Heart left ventricle (tissue), 16 donors: ENCODE data around the gene DLD. TPM values are rescaled to one million over a fixed set of nuclear protein-coding genes. Genes with fewer than 3 reads are reported as not detected.
A peak's percentile ranks its signal among the peaks of the same experiment; 100 is the strongest.

ENCODE experiments used
- ATAC-seq, 4 donors: fragments of 200-7000 bp; cut with Tn5 transposase; one replicate each; pipeline ENCODE4 v1.9.1; 2020 to 2022; ENCODE audit warnings: moderate library complexity in 4 of 4, mild to moderate bottlenecking in 3 of 4, moderate number of reproducible peaks in 1 of 4
- DNase-seq, 5 donors: peaks; one replicate each; pipeline ENCODE4 v3.0.0-alpha.2; 2020
- H3K27ac ChIP-seq, 12 donors: fragments of 200-600 bp; sonication (generic) in 4 of 12; one replicate each; pipeline versions ENCODE4 v1.5.0 to v1.8.0; 2016 to 2022; ENCODE audit warnings: mild to moderate bottlenecking in 2 of 12
- H3K27me3 ChIP-seq, 9 donors: fragments of 200-600 bp; sonication (generic) in 2 of 9; one replicate each; pipeline versions ENCODE4 v1.5.1 to v1.8.0; 2016 to 2022; ENCODE audit warnings: mild to moderate bottlenecking in 3 of 9
- H3K36me3 ChIP-seq, 9 donors: fragments of 200-600 bp; sonication (generic) in 2 of 9; one replicate each; pipeline versions ENCODE4 v1.5.0 to v1.8.0; 2018 to 2022; ENCODE audit warnings: mild to moderate bottlenecking in 2 of 9
- H3K4me1 ChIP-seq, 12 donors: fragments of 200-600 bp; sonication (generic) in 4 of 12; one replicate each; pipeline versions ENCODE4 v1.5.0 to v1.8.0; 2016 to 2022; ENCODE audit warnings: mild to moderate bottlenecking in 3 of 12
- H3K4me3 ChIP-seq, 12 donors: fragments of 200-600 bp; sonication (generic) in 4 of 12; one replicate each; pipeline versions ENCODE4 v1.5.0 to v1.8.0; 2017 to 2022; ENCODE audit warnings: mild to moderate bottlenecking in 9 of 12, moderate library complexity in 4 of 12
- H3K9me3 ChIP-seq, 12 donors: fragments of 200-600 bp; sonication (generic) in 4 of 12; one replicate each; pipeline versions ENCODE4 v1.5.0 to v1.8.0; 2016 to 2022; ENCODE audit warnings: mild to moderate bottlenecking in 1 of 12
- CTCF ChIP-seq, 12 donors: fragments of 200-600 bp; sonication (generic) in 4 of 12; IDR thresholded peaks; one replicate each; pipeline versions ENCODE4 v1.5.0 to v1.8.0; 2018 to 2022; ENCODE audit warnings: antibody characterized with exemption in 12 of 12, mild to moderate bottlenecking in 5 of 12
- POLR2A ChIP-seq, 2 donors: fragments of 450-650 bp; IDR thresholded peaks; one replicate each; pipeline ENCODE4 v1.6.1; 2017; ENCODE audit warnings: antibody characterized with exemption in 2 of 2, mild to moderate bottlenecking in 2 of 2, moderate library complexity in 2 of 2
- WGBS, 4 donors: extraction: QIAGEN DNeasy Blood & Tissue Kit in 2 of 4; methylation state at CpG; one replicate each; pipeline versions ENCODE4 v1.1.5 to v1.1.7; 2013 to 2018; 5-methylcytosine and 5-hydroxymethylcytosine counted together
- intact Hi-C, 10 donors: fragments of 100-400 bp; cut with DNase I; formaldehyde crosslinking; loops; one replicate each; pipeline versions ENCODE4 v1.11.1 to v1.14.2; 2022
- polyA plus RNA-seq, 2 donors: library from polyadenylated mRNA; stranded (reverse); fragments of 200-250 nt; gene quantifications; one replicate each; pipeline ENCODE4 v1.2.3, GENCODE V29; 2013
- total RNA-seq, 9 donors: library from RNA; depleted of rRNA in 2 of 9; stranded (reverse); fragments of >200 nt in 2 of 9; fragmentation: NEBNext Ultra II Directional in 3 of 9; extraction: Animal tissue kit (Norgen Biotek cat#: 25700) in 3 of 9; gene quantifications; one replicate each; pipeline versions ENCODE4 v1.1.0 to v1.2.4, GENCODE V29; 2016 to 2023
- donor health status: ischemic (EF 13 %, LVEDD 7.1; RV severe dilation, severe dysfunction).
- donor health status: healthy with polysubstance abuse.
- donor health status: DM: no; HTN: yes; CAD: no.
- donor health status: DM: no; HTN: no; CAD: no.
- donor health status: ischemic (EF 25% LVEDD 6.9; RV normal size, moderate dysfunction).
- donor health status: ischemic (EF 25% LVEDD 5.7; RV mildly dilated, moderate dysfunction).
- donor health status: healthy.
- donor health status: DM: yes; HTN: yes; CAD: no.
- donor health status: ischemic (EF 35%, LVEDD 5.7; RV mildly dilated, moderate dysfunction).
- donor health status: nonischemic (EF 11% LVEDD 7.7; RV severe dilation, severe dysfunction).
- donor health status: DM: yes; HTN: yes; CAD: no.
- donor health status: PGD.
- donor health status: ischemic (EF 29% LVEDD 5.4; RV normal size, mild dysfunction).
- donor health status: nonischemic (EF 23%, LVEDD 6.1; RV moderate dilation, normal function).

The DLD gene
- total and polyA plus RNA-seq, 11 donors, result 55.3 to 426 (median 276) TPM

DNA sequence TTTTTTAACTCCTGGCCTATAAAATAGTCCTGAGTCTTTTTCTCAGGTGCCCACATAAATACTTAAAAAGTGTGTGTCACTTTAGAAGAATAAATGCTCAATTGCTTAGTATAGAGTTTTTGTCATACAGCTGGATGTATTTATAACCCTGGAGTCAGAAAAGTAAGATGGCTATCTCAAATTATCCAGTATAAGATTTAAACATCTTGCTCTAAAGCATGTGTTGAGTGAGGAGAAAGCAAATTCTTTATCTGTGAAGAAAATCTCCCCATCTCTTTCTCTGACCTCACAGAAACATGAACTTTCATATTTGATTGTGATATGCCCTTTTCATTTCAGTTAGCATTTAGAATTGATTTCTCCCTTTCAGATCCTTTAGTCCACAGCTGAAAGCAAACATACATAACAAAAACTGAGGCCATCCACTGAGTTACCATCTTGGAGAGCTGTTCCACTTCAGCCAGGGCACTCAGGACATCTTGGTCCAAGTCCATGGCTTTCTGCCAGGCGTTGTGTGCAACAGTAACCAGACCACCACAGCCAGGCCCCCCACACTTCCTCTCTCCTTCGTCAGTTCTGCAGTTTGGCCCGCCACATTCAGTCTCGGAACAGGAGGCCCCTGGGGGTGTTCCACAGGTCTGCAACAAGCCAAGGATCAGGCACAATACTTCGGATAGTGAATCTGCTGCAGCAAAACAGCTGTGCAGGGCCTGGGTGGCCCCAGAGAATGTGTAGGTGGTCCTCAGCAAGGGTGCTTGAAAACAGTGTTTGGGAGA lies 40.9 kb downstream of the DLD start:
- DNase-seq (peak in 3 of 5 donors; percentile 51 to 62 (median 59)), ATAC-seq (peak; percentile 42 to 60 (median 44))
- H3K27ac ChIP-seq, result peak overlapping the region in 7 of 12 donors; percentile 1 to 85 (median 40)
- peaks cover 0 to 100% (median 89%) of the 10 kb centered on the region in 9 donors for H3K36me3 ChIP-seq
- WGBS, 4 donors, result 17 to 41% (median 27%) methylated on average over 5 of the region's 5 CpGs
- no peaks in the 10 kb centered on the region for H3K27me3 ChIP-seq
- H3K4me3 ChIP-seq, result no peak overlapping the region
- intact Hi-C loops, result loop anchor here in 1 of 10 donors (10.0 kb wide), 1 partner anchor 213 kb away; no protein-coding TSS in a partner anchor
- no peaks in the 10 kb centered on the region for H3K9me3 ChIP-seq
- no peak for TF ChIP-seq POLR2A (IDR thresholded peaks at IDR 0.05)
- H3K4me1 ChIP-seq, result peaks cover 0 to 32% (median 11%) of the 10 kb centered on the region in 12 donors

- peaks cover 0 to 41% (median 14%) of the 10 kb centered on the region in 12 donors for H3K4me1 ChIP-seq
- H3K9me3 ChIP-seq, result no peaks in the 10 kb centered on the region
- no peak for DNase-seq
- TF ChIP-seq POLR2A (IDR thresholded peaks at IDR 0.05) (no peak), CTCF (IDR thresholded peaks at IDR 0.05) (no peak)
- 58 to 70% (median 64%) methylated on average over 2 of the region's 2 CpGs for WGBS, 4 donors
- H3K36me3 ChIP-seq, result peaks cover 0 to 97% (median 80%) of the 10 kb centered on the region in 9 donors
- H3K4me3 ChIP-seq, result no peak overlapping the region
- peak overlapping the region in 6 of 12 donors; percentile 1 to 85 (median 27) for H3K27ac ChIP-seq
- no peaks in the 10 kb centered on the region for H3K27me3 ChIP-seq
- intact Hi-C loops, result loop anchor here in 1 of 10 donors (10.0 kb wide), 1 partner anchor 212 kb away; no protein-coding TSS in a partner anchor
- no peak for ATAC-seq
These were observed 41.8 kb downstream of the DLD start for GRCh38 chr7:107932805-107933204.

GRCh38 chr7:107933386-107934013 lies 42.5 kb downstream of the DLD start:
- ATAC-seq, result no peak
- Histone ChIP-seq H3K4me1 (peaks cover 0 to 48% (median 21%) of the 10 kb centered on the region in 12 donors), H3K36me3 (peaks cover 0 to 92% (median 75%) of the 10 kb centered on the region in 9 donors), H3K27ac (peak overlapping the region in 5 of 12 donors; percentile 5 to 85 (median 33)), H3K27me3 (no peaks in the 10 kb centered on the region), H3K9me3 (no peaks in the 10 kb centered on the region), H3K4me3 (no peak overlapping the region)
- intact Hi-C loops, result loop anchor here in 1 of 10 donors (10.0 kb wide), 1 partner anchor 211 kb away; no protein-coding TSS in a partner anchor
- 51 to 63% (median 55%) methylated on average over 6 of the region's 6 CpGs for WGBS, 4 donors
- no peak for DNase-seq
- no peak for TF ChIP-seq CTCF (IDR thresholded peaks at IDR 0.05)
- no peak for TF ChIP-seq POLR2A (IDR thresholded peaks at IDR 0.05)

DNA sequence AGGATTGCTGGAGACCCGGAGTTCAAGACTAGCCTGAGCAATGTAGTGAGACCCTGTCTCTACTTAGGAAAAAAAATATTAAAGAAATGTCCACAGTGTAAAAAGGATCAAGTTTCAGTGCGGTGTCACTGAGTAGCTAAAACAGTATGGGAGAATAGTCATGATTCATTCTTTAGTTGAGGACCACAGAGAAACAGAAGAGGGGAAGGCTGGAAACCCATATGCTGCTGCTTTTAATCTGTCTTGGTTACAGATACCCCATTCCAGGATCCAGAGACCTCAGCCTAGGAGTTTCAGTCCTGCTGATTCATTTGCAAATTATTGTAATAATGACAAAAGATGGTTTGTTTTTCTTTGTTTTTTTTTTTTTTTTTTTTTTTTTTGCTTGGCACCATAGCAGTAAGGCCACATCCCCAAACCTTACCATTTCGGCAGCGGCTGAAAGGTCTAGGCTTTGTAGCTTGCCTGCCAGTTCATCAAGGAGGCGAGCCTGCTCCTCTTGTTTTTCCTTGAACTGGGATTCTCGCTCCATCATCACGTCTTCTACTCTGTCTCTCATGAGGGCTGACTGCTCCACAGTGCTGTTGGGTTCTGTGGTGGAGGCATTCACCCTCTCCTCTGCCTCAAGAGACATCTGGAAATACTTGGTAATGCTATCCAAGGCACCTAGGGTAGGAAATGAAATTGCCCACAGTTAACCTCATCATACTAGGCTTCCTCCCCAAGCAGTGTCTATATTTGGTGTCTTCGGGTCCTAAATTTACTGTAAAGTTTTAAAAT lies 44.2 kb downstream of the DLD start:
- 84 to 96% (median 95%) methylated on average over 8 of the region's 8 CpGs for WGBS, 4 donors
- TF ChIP-seq CTCF (IDR thresholded peaks at IDR 0.05) (no peak), POLR2A (IDR thresholded peaks at IDR 0.05) (no peak)
- Histone ChIP-seq H3K4me3 (no peak overlapping the region), H3K4me1 (peaks cover 0 to 65% (median 36%) of the 10 kb centered on the region in 12 donors), H3K9me3 (no peaks in the 10 kb centered on the region), H3K27me3 (no peaks in the 10 kb centered on the region), H3K36me3 (peaks cover 0 to 88% (median 72%) of the 10 kb centered on the region in 9 donors), H3K27ac (peak overlapping the region in 4 of 12 donors; percentile 2 to 85 (median 4))
- ATAC-seq (no peak), DNase-seq (no peak)
- intact Hi-C loops, result loop anchor here in 1 of 10 donors (10.0 kb wide), 1 partner anchor 210 kb away; no protein-coding TSS in a partner anchor
